GM19023 (cell line): ENCODE data around the gene MON2.

Source experiments
- ATAC-seq: cut with Tn5 transposase; IDR thresholded peaks from one replicate; pipeline ENCODE4 v1.9.1; 2021; ENCODE audit warnings: mild to moderate bottlenecking, moderate library complexity; ENCODE audit not compliant: unreplicated experiment

Gene MON2

DNA sequence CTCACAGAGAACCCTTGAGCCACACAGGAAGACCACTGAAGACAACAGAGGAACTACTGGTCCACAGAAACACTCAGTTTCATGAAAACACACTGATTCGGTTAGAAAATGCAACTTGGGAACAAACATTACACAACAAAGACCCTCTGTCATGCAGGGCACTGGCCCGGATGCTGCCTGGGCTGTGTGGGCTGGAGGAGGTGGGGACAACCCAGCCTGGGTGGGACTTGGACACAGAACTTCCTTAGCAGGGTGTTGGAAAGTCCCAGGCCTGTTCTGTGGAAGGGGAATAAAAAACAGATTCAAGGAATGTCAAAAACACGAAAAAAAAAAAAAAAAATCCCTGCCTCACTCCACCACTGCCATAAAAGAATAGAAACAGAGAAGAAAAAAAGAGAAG lies 181.0 kb downstream of the MON2 start:
- no peak for ATAC-seq

DNA sequence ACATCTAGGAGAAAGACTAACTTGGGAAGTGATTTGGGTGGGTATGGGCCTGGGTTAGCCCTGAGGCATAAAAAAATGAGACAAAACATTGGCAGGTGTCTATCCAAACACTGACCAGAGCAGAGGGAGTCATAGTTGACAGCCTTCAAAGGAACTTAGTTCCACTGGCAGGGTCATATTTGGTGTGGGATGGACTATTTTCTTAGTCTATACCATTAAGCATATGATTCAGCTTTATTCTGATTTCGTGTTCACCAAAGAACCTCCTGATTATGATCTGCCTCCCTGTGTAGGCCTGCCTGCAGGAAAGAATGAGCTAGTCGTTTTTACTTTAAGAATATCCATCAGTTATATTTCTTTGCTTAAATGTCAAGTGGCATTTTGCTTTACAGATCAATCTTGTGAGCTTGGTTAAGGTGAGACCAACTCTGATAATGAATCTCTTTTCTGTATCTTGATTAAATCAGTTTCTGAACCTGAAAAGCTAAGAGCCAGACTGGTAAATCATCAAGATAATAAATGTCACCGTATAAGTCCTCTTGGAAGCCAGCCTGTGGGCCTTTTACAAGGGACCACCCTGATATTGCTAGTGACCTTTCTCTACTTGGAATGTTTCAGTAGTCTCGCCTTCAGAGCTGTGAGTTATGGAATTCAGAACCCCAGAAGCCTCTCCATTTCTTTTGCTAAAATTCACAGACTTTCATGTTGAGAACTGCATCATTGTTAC lies 182.9 kb downstream of the MON2 start:
- ATAC-seq = no peak
